ENCODE results near the gene PLCB3.

The PLCB3 gene

GRCh38 chr11:64284048-64284961 is 33.0 kb downstream of the PLCB3 start, which contains the start of gene BAD:
TSS of gene BAD (minus strand) at chr11:64284665. CDS start at chr11:64284368, 297 bp downstream.
- peaks cover 0 to 32% (median 27%) of the 10 kb centered on the region in 4 donors for H3K4me1 ChIP-seq
- H3K36me3 ChIP-seq: peaks cover 4 to 26% (median 9%) of the 10 kb centered on the region in 3 donors
- DNase-seq: peak; percentile 94 to 97
- no peaks in the 10 kb centered on the region for H3K9me3 ChIP-seq
- H3K27ac ChIP-seq: peak within 1 kb of the TSS; percentile 98
- peaks cover 0 to 11% of the 10 kb centered on the region in 2 donors for H3K27me3 ChIP-seq
- TF ChIP-seq, protein P1, sequence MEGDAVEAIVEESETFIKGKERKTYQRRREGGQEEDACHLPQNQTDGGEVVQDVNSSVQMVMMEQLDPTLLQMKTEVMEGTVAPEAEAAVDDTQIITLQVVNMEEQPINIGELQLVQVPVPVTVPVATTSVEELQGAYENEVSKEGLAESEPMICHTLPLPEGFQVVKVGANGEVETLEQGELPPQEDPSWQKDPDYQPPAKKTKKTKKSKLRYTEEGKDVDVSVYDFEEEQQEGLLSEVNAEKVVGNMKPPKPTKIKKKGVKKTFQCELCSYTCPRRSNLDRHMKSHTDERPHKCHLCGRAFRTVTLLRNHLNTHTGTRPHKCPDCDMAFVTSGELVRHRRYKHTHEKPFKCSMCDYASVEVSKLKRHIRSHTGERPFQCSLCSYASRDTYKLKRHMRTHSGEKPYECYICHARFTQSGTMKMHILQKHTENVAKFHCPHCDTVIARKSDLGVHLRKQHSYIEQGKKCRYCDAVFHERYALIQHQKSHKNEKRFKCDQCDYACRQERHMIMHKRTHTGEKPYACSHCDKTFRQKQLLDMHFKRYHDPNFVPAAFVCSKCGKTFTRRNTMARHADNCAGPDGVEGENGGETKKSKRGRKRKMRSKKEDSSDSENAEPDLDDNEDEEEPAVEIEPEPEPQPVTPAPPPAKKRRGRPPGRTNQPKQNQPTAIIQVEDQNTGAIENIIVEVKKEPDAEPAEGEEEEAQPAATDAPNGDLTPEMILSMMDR (IDR thresholded peaks at IDR 0.05): no peak
- peak within 1 kb of the TSS; percentile 82 to 90 for H3K4me3 ChIP-seq
- intact Hi-C loops (cut with DNase I; ENCODE audit: low total_unique reads): no loop called here

DNA sequence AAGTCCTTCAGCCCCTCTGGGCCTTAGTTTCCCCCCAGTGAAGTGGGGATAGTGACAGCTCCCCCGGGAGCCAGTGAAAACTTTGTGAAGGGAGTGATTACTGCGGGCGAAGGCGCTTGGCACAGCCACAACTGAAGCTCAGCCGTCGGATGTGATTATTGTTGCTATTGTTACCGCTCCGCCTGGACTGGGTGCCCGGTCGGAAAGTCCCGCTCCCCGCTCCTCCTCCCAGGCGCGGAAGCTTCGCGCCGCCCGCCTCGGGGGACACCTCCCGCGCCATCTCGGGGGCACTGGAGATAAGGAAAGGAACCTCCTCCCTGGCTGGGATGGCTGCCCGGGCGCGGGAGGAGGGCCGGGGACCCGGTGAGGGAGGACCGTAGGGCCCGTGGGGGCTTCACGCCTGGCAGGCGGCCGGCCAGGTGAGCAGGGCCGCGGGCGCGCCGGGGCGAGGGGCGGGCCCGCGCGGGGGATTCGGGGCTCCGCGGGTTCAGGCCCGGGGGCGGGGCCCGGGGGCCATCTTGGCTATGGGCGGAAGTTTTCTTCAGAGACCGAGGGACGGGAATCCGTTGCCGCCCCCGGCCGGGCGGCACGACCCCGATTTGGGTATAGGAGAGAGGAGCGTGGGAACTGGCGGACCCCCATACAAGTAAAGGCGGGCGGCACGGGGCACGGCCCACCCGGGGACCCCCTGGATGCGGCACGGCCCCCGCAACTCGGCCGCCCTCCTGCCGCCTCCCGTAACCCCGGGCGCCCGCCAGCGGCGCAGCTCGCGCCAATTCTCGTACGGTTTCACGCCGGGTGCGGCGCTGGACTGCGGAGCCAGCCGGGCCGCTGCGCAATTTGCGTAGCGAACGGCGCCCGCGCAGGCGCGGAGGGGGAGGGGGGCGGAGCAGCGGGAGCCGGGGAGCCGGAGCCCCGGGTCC is 33.9 kb downstream of the PLCB3 start, which contains the start of gene GPR137:
Gene GPR137 (plus strand): TSS at position 887 of the 923 bp plus-strand sequence. CDS start 677 bp downstream, outside the sequence.
- H3K4me1 ChIP-seq: peaks cover 0 to 32% (median 27%) of the 10 kb centered on the region in 4 donors
- TF ChIP-seq, protein P1 (IDR thresholded peaks at IDR 0.05): peak in 1 of 2 experiments; percentile 17
- peak; percentile 86 to 94 for DNase-seq
- intact Hi-C loops (cut with DNase I; ENCODE audit: low total_unique reads): no loop called here
- H3K4me3 ChIP-seq: peak within 1 kb of the TSS; percentile 82 to 90
- peaks cover 4 to 26% (median 9%) of the 10 kb centered on the region in 3 donors for H3K36me3 ChIP-seq
- no peaks in the 10 kb centered on the region for H3K9me3 ChIP-seq
- H3K27me3 ChIP-seq: peaks cover 0 to 20% of the 10 kb centered on the region in 2 donors
- H3K27ac ChIP-seq: peak within 1 kb of the TSS; percentile 98

GRCh38 chr11:64285885-64286800 is 34.8 kb downstream of the PLCB3 start:
- Histone ChIP-seq H3K9me3 (no peaks in the 10 kb centered on the region), H3K27ac (peak overlapping the region; percentile 98), H3K36me3 (peaks cover 0 to 18% (median 9%) of the 10 kb centered on the region in 3 donors), H3K4me3 (peak overlapping the region; percentile 82 to 90), H3K4me1 (peaks cover 0 to 35% (median 29%) of the 10 kb centered on the region in 4 donors), H3K27me3 (peaks cover 0 to 29% of the 10 kb centered on the region in 2 donors)
- DNase-seq: no peak
- intact Hi-C loops (cut with DNase I; ENCODE audit: low total_unique reads): no loop called here
- TF ChIP-seq, protein P1 (IDR thresholded peaks at IDR 0.05): no peak

DNA sequence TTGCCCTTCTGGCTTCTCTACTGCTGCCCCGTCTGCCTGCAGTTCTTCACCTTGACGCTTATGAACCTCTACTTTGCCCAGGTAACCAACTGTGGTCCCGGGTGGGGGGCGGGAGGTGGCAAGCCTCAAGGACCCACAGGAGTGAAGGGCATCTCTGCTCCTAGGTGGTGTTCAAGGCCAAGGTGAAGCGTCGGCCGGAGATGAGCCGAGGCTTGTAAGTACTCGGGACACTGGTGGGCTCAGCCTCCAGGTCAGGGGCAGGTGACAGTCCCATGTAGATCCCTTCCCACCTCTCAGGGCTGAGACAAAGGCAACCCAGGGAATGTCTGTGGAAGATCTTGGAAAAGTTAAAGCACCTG is 35.5 kb downstream of the PLCB3 start:
- Histone ChIP-seq H3K4me1 (peaks cover 0 to 41% (median 35%) of the 10 kb centered on the region in 4 donors), H3K4me3 (peak overlapping the region in 1 of 2 donors; percentile 90), H3K36me3 (peaks cover 0 to 12% (median 6%) of the 10 kb centered on the region in 3 donors), H3K27me3 (peaks cover 0 to 36% of the 10 kb centered on the region in 2 donors), H3K27ac (no peak overlapping the region), H3K9me3 (no peaks in the 10 kb centered on the region)
- TF ChIP-seq, protein P1 (IDR thresholded peaks at IDR 0.05): no peak
- no peak for DNase-seq
- intact Hi-C loops (cut with DNase I; ENCODE audit: low total_unique reads): no loop called here
